H9 (cell line): Measurements from ENCODE around the gene TIA1. TPM values are rescaled to one million over a fixed set of nuclear protein-coding genes. Genes with fewer than 3 reads are reported as not detected.

Experiments
- DNase-seq: peaks from one replicate; pipeline ENCODE4 v3.0.0-alpha.2; 2017
- H2AFZ ChIP-seq: one replicate; pipeline ENCODE4 v1.6.1; 2013; ENCODE audit warnings: mild to moderate bottlenecking, low read length, control low read depth, moderate library complexity
- H2AK5ac ChIP-seq: 2 replicates; pipeline ENCODE4 v1.6.1; 2013; ENCODE audit warnings: low read length, control low read depth, mixed read lengths; ENCODE audit not compliant: insufficient read length
- H2BK120ac ChIP-seq: one replicate; pipeline ENCODE4 v1.6.1; 2013; ENCODE audit warnings: low read depth, mild to moderate bottlenecking, low read length, control low read depth, inconsistent platforms; ENCODE audit not compliant: poor library complexity, severe bottlenecking
- H2BK12ac ChIP-seq: 2 replicates; pipeline ENCODE4 v1.6.1; 2013; ENCODE audit warnings: low read length, control low read depth, mixed read lengths, low read depth; ENCODE audit not compliant: insufficient read length
- H2BK15ac ChIP-seq: 2 replicates; pipeline ENCODE4 v1.6.1; 2013; ENCODE audit warnings: low read depth, low read length, control low read depth
- H2BK20ac ChIP-seq: one replicate; pipeline ENCODE4 v1.6.1; 2013; ENCODE audit warnings: low read depth, mild to moderate bottlenecking, low read length, control low read depth, inconsistent platforms; ENCODE audit not compliant: poor library complexity, severe bottlenecking
- H2BK5ac ChIP-seq: 2 replicates; pipeline ENCODE4 v1.6.1; 2013; ENCODE audit warnings: low read length, control low read depth, mixed read lengths; ENCODE audit not compliant: insufficient read length
- H3K14ac ChIP-seq: 2 replicates; pipeline ENCODE4 v1.6.1; 2013; ENCODE audit warnings: low read length, control low read depth; ENCODE audit not compliant: insufficient read depth
- H3K18ac ChIP-seq: 2 replicates; pipeline ENCODE4 v1.6.1; 2013; ENCODE audit warnings: low read depth, mild to moderate bottlenecking, mixed read lengths, low read length, control low read depth; ENCODE audit not compliant: insufficient read length
- H3K23ac ChIP-seq: 2 replicates; pipeline ENCODE4 v1.6.1; 2013; ENCODE audit warnings: low read length, control low read depth, mixed read lengths, low read depth; ENCODE audit not compliant: insufficient read length
- H3K23me2 ChIP-seq: 2 replicates; pipeline ENCODE4 v1.6.1; 2013; ENCODE audit warnings: low read depth, mild to moderate bottlenecking, mixed read lengths, low read length, control low read depth; ENCODE audit not compliant: insufficient read length, poor library complexity, severe bottlenecking
- H3K27ac ChIP-seq: 2 replicates; pipeline ENCODE4 v1.5.1; 2013; ENCODE audit warnings: low read length, control low read depth, mixed read lengths, low read depth; ENCODE audit not compliant: insufficient read length
- H3K27me3 ChIP-seq: 2 replicates; pipeline ENCODE4 v1.6.1; 2013; ENCODE audit warnings: low read length, control low read depth, inconsistent platforms; ENCODE audit not compliant: insufficient read depth
- H3K4ac ChIP-seq: 2 replicates; pipeline ENCODE4 v1.6.1; 2013; ENCODE audit warnings: low read depth, mild to moderate bottlenecking, control low read depth, inconsistent platforms, low read length, moderate library complexity
- H3K4me1 ChIP-seq: 2 replicates; pipeline ENCODE4 v1.6.1; 2013; ENCODE audit warnings: low read length, control low read depth, inconsistent platforms; ENCODE audit not compliant: insufficient read depth
- H3K4me2 ChIP-seq: 2 replicates; pipeline ENCODE4 v1.6.1; 2013; ENCODE audit warnings: low read length, control low read depth, mixed read lengths; ENCODE audit not compliant: insufficient read length, insufficient read depth
- H3K56ac ChIP-seq: 2 replicates; pipeline ENCODE4 v1.6.1; 2013; ENCODE audit warnings: low read depth, mild to moderate bottlenecking, mixed read lengths, low read length, control low read depth; ENCODE audit not compliant: insufficient read length
- H3K79me1 ChIP-seq: 2 replicates; pipeline ENCODE4 v1.6.1; 2013; ENCODE audit warnings: low read depth, mild to moderate bottlenecking, moderate library complexity, low read length, control low read depth, inconsistent platforms; ENCODE audit not compliant: insufficient read depth, poor library complexity, severe bottlenecking
- H3K79me2 ChIP-seq: 2 replicates; pipeline ENCODE4 v1.6.1; 2013; ENCODE audit warnings: low read length, control low read depth, inconsistent platforms; ENCODE audit not compliant: insufficient read depth
- H3K9ac ChIP-seq: 2 replicates; pipeline ENCODE4 v1.6.1; 2013; ENCODE audit warnings: low read length, control low read depth, mixed read lengths; ENCODE audit not compliant: insufficient read length; ENCODE audit errors: extremely low read depth
- H3K9me3 ChIP-seq: one replicate; pipeline ENCODE4 v1.6.1; 2013; ENCODE audit warnings: low read depth, low read length, inconsistent platforms; ENCODE audit not compliant: control insufficient read depth
- H3T11ph ChIP-seq: one replicate; pipeline ENCODE4 v1.6.1; 2013; ENCODE audit warnings: mild to moderate bottlenecking, low read length, control low read depth, inconsistent platforms
- H4K20me1 ChIP-seq: one replicate; pipeline ENCODE4 v1.6.1; 2013; ENCODE audit not compliant: control insufficient read depth, insufficient read length, insufficient read depth
- H4K5ac ChIP-seq: 2 replicates; pipeline ENCODE4 v1.6.1; 2013; ENCODE audit warnings: low read depth, mild to moderate bottlenecking, mixed read lengths, low read length, control low read depth; ENCODE audit not compliant: insufficient read length
- H4K8ac ChIP-seq: replicated peaks from 2 replicates; pipeline ENCODE4 v1.6.1; 2013; ENCODE audit warnings: low read length, control low read depth, mixed read lengths, low read depth; ENCODE audit not compliant: insufficient read length
- H4K91ac ChIP-seq: 2 replicates; pipeline ENCODE4 v1.6.1; 2013; ENCODE audit warnings: low read depth, mild to moderate bottlenecking, moderate library complexity, mixed read lengths, low read length, control low read depth; ENCODE audit not compliant: insufficient read length
- H3K27ac Mint-ChIP-seq, 3 experiments: 2 replicates in 2 of 3; 3 replicates in 1 of 3; pipeline ENCODE4 v1.8.0; 2020 to 2021; ENCODE audit warnings: mixed read lengths in 3 of 3, mild to moderate bottlenecking in 1 of 3, moderate library complexity in 1 of 3
- H3K27me3 Mint-ChIP-seq: 2 replicates; pipeline ENCODE4 v1.8.0; 2021; ENCODE audit warnings: low read depth, mild to moderate bottlenecking, moderate library complexity, mixed read lengths
- H3K36me3 Mint-ChIP-seq, 3 experiments: 2 replicates in 2 of 3; 3 replicates in 1 of 3; pipeline ENCODE4 v1.8.0; 2020 to 2021; ENCODE audit warnings: low read depth in 3 of 3, mixed read lengths in 3 of 3; ENCODE audit not compliant: insufficient read depth in 1 of 3
- H3K4me1 Mint-ChIP-seq, 2 experiments: 2 replicates each; pipeline ENCODE4 v1.8.0; 2020; ENCODE audit warnings: mixed read lengths in 2 of 2
- H3K4me3 Mint-ChIP-seq, 2 experiments: 2 replicates in 1 of 2; 3 replicates in 1 of 2; pipeline ENCODE4 v1.8.0; 2020 to 2021; ENCODE audit warnings: mild to moderate bottlenecking in 2 of 2, mixed read lengths in 2 of 2, moderate library complexity in 1 of 2
- H3K9me3 Mint-ChIP-seq, 2 experiments: 2 replicates in 1 of 2; 3 replicates in 1 of 2; pipeline ENCODE4 v1.8.0; 2020; ENCODE audit warnings: mild to moderate bottlenecking in 2 of 2, mixed read lengths in 2 of 2, moderate library complexity in 1 of 2
- CTCF ChIP-seq: fragments of 200-600 bp; sonication (generic); conservative IDR thresholded peaks from 3 replicates; pipeline ENCODE4 v1.8.0; 2021; ENCODE audit warnings: antibody characterized with exemption, mild to moderate bottlenecking
- WGBS: extraction: QIAGEN DNeasy Blood & Tissue Kit; methylation state at CpG from one replicate; pipeline ENCODE4 v1.1.7; 2013; ENCODE audit warnings: missing lambda C conversion rate, low lambda C conversion rate, mixed read lengths; ENCODE audit not compliant: insufficient read length; ENCODE audit errors: extremely low coverage; 5-methylcytosine and 5-hydroxymethylcytosine counted together
- microRNA-seq: library from miRNA; unstranded; fragments of <30 nt; microRNA quantifications from one replicate; pipeline ENCODE4, GENCODE V29; 2020; ENCODE audit warnings: borderline microRNAs expressed
- total RNA-seq: library from RNA; stranded (reverse); gene quantifications from 2 replicates; pipeline ENCODE4 v1.2.1, GENCODE V29; 2021

The TIA1 gene
- total RNA-seq, 1 experiment from 2014 or later: 193 TPM

- no peak overlapping the region for H4K8ac ChIP-seq
- TF ChIP-seq CTCF: no peak
- no peak overlapping the region for H3K4ac ChIP-seq
- H3K36me3 Mint-ChIP-seq: peaks cover 4 to 34% (median 10%) of the 10 kb centered on the region in 3 experiments; a peak in 6 of 7 replicates
- H3K27me3 ChIP-seq: no peaks in the 10 kb centered on the region
- no peak overlapping the region for H2AK5ac ChIP-seq
- peak overlapping the region in 1 of 3 experiments; percentile 15; a peak in 1 of 7 replicates for H3K27ac Mint-ChIP-seq
- H3K14ac ChIP-seq: no peak overlapping the region
- H3K79me1 ChIP-seq: no peaks in the 10 kb centered on the region
- no peak overlapping the region for H3K4me3 Mint-ChIP-seq
- no peak overlapping the region for H3K27ac ChIP-seq
- no peak overlapping the region for H2BK15ac ChIP-seq
- no peak overlapping the region for H3K4me2 ChIP-seq
- WGBS: no CpG with 5 or more reads among the region's 6 CpGs
- no peak overlapping the region for H2BK5ac ChIP-seq
- H3K4me1 Mint-ChIP-seq: peaks cover 0 to 4% of the 10 kb centered on the region in 2 experiments; a peak in 1 of 4 replicates
- H3K23ac ChIP-seq: no peak overlapping the region
- no peak overlapping the region for H2BK120ac ChIP-seq
- H4K91ac ChIP-seq: no peak overlapping the region
- H3K56ac ChIP-seq: no peak overlapping the region
- H3K23me2 ChIP-seq: no peaks in the 10 kb centered on the region
- H3K79me2 ChIP-seq: no peaks in the 10 kb centered on the region
- no peak overlapping the region for H4K5ac ChIP-seq
- no peaks in the 10 kb centered on the region for H3K9me3 ChIP-seq
- H3T11ph ChIP-seq: no peak overlapping the region
- DNase-seq: no peak
- H2AFZ ChIP-seq: no peak overlapping the region
- H3K4me1 ChIP-seq: no peaks in the 10 kb centered on the region
- H3K18ac ChIP-seq: no peak overlapping the region
- no peak overlapping the region for H2BK12ac ChIP-seq
- no peaks in the 10 kb centered on the region for H3K27me3 Mint-ChIP-seq
- no peak overlapping the region for H2BK20ac ChIP-seq
- no peaks in the 10 kb centered on the region for H3K9me3 Mint-ChIP-seq
- no peak overlapping the region for H3K9ac ChIP-seq
- H4K20me1 ChIP-seq: no peaks in the 10 kb centered on the region
Observed at GRCh38 chr2:70160545-70160944, 87.9 kb downstream of the TIA1 start.

Small RNA genes lying within 50 kb of the gene (microRNA-seq; reads per million reads assigned to microRNA genes)
- gene MIR1285-2: not detected

Other genes starting within 250 kb of the TIA1 start
- 457 and 465 TPM in 2 replicates for gene PCBP1, start 161.2 kb downstream of the TIA1 start, total RNA-seq
- 14.8 and 19.0 TPM in 2 replicates for gene C2orf42, start 57.6 kb downstream of the TIA1 start, total RNA-seq
- gene PCYOX1, start 9.5 kb upstream of the TIA1 start, total RNA-seq: 45.6 and 50.5 TPM in 2 replicates
- 408 and 422 TPM in 2 replicates for gene SNRPG, start 45.1 kb upstream of the TIA1 start, total RNA-seq
- 118 and 119 TPM in 2 replicates for gene FAM136A, start 53.4 kb upstream of the TIA1 start, total RNA-seq